Skin epidermis (tissue), 12 donors: ENCODE measurements around the gene RNF34.

Experiments used
- H3K27ac ChIP-seq, 21 experiments: fragments of 200-600 bp; sonication (generic) in 11 of 21; one replicate each; pipeline ENCODE4 v1.5.0; 2020; ENCODE audit warnings: mild to moderate bottlenecking in 3 of 21, inconsistent platforms in 2 of 21, moderate library complexity in 2 of 21
- H3K4me3 ChIP-seq, 7 experiments: fragments of 200-600 bp; sonication (generic) in 2 of 7; one replicate each; pipeline ENCODE4 v1.5.0; 2020; ENCODE audit warnings: inconsistent platforms in 2 of 7, mild to moderate bottlenecking in 2 of 7, moderate library complexity in 1 of 7

The RNF34 gene

GRCh38 chr12:121455766-121456420 lies 56.0 kb downstream of the RNF34 start:
- H3K27ac ChIP-seq, result no peak overlapping the region

GRCh38 chr12:121456551-121456950 lies 56.6 kb downstream of the RNF34 start:
- Histone ChIP-seq H3K4me3 (no peak overlapping the region), H3K27ac (no peak overlapping the region)

More at GRCh38 chr12:121455766-121456420, 56.0 kb downstream of the RNF34 start:
- H3K4me3 ChIP-seq, result no peak overlapping the region

- H3K27ac ChIP-seq, result peak overlapping the region in 1 of 21 experiments; percentile 8
These were observed 61.1 kb downstream of the RNF34 start for GRCh38 chr12:121461048-121461447.

GRCh38 chr12:121464331-121464730 lies 64.4 kb downstream of the RNF34 start:
- Histone ChIP-seq H3K4me3 (no peak overlapping the region), H3K27ac (no peak overlapping the region)

More at GRCh38 chr12:121461048-121461447, 61.1 kb downstream of the RNF34 start:
- H3K4me3 ChIP-seq, result no peak overlapping the region

GRCh38 chr12:121465921-121466793 lies 66.2 kb downstream of the RNF34 start:
- H3K27ac ChIP-seq, result peak overlapping the region; percentile 32 to 88 (median 71)
- H3K4me3 ChIP-seq, result peak overlapping the region; percentile 45 to 70 (median 63)

- Histone ChIP-seq H3K27ac (peak overlapping the region in 19 of 21 experiments; percentile 54 to 89 (median 77)), H3K4me3 (peak overlapping the region; percentile 50 to 70 (median 63))
These were observed 67.1 kb downstream of the RNF34 start for GRCh38 chr12:121466794-121467637.

GRCh38 chr12:121467638-121468498 lies 68.0 kb downstream of the RNF34 start:
- H3K4me3 ChIP-seq, result peak overlapping the region; percentile 40 to 70 (median 63)
- peak overlapping the region in 12 of 21 experiments; percentile 17 to 74 (median 40) for H3K27ac ChIP-seq

GRCh38 chr12:121468499-121468801 lies 68.5 kb downstream of the RNF34 start:
- Histone ChIP-seq H3K27ac (peak overlapping the region in 1 of 21 experiments; percentile 37), H3K4me3 (no peak overlapping the region)

- Histone ChIP-seq H3K27ac (no peak overlapping the region), H3K4me3 (no peak overlapping the region)
These were observed 70.8 kb downstream of the RNF34 start for GRCh38 chr12:121470751-121471150.

GRCh38 chr12:121472150-121472905 lies 72.4 kb downstream of the RNF34 start:
- no peak overlapping the region for H3K27ac ChIP-seq
- H3K4me3 ChIP-seq, result no peak overlapping the region
